Esophagus muscularis mucosa (tissue), 2 donors: Measurements from ENCODE around the gene TTLL12.

Source experiments
- EP300 ChIP-seq: sonication (generic); formaldehyde crosslinking; IDR thresholded peaks from one replicate; pipeline ENCODE4 v1.6.1; 2017; ENCODE audit warnings: antibody characterized with exemption
- POLR2A ChIP-seq: fragments of 450-650 bp; IDR thresholded peaks from one replicate; pipeline ENCODE4 v1.6.1; 2017; ENCODE audit warnings: antibody characterized with exemption, moderate library complexity, mild to moderate bottlenecking, low read depth

- TF ChIP-seq POLR2A: no peak
- TF ChIP-seq EP300: no peak
These were observed 24.4 kb downstream of the TTLL12 start for GRCh38 chr22:43162412-43163150.
